WTC11 (cell line): ENCODE results near the gene ZNF827. TPM values are rescaled to one million over a fixed set of nuclear protein-coding genes. Genes with fewer than 3 reads are reported as not detected.

Source experiments
- ATAC-seq: fragments of 200-7000 bp; cut with Tn5 transposase; 2 replicates; pipeline ENCODE4 v1.10.0; 2021; ENCODE audit warnings: mild to moderate bottlenecking, moderate library complexity
- CTCF ChIA-PET: fragments of 300-600 bp; sonication (Branson Sonifier 250); formaldehyde crosslinking; loops from one replicate; lab custom pipeline; 2021; ENCODE audit warnings: antibody characterized with exemption; lab: Charles Lee
- POLR2A ChIA-PET: fragments of 350-600 bp; sonication (Branson Sonifier 250); formaldehyde crosslinking; loops from one replicate; lab custom pipeline; 2021; ENCODE audit warnings: antibody characterized with exemption; lab: Charles Lee
- DNase-seq: peaks from one replicate; pipeline ENCODE4 v3.0.0; 2021; ENCODE audit warnings: low spot score
- H3K27ac Mint-ChIP-seq: 2 replicates; pipeline ENCODE4 v1.8.0; 2021; ENCODE audit warnings: mixed read lengths
- H3K27me3 Mint-ChIP-seq: 2 replicates; pipeline ENCODE4 v1.8.0; 2021; ENCODE audit warnings: low read depth, mild to moderate bottlenecking, moderate library complexity, mixed read lengths
- H3K36me3 Mint-ChIP-seq: 2 replicates; pipeline ENCODE4 v1.8.0; 2021; ENCODE audit warnings: mixed read lengths
- H3K4me1 Mint-ChIP-seq: 2 replicates; pipeline ENCODE4 v1.8.0; 2022; ENCODE audit warnings: mixed read lengths
- H3K4me3 Mint-ChIP-seq: 2 replicates; pipeline ENCODE4 v1.8.0; 2021; ENCODE audit warnings: mild to moderate bottlenecking, moderate library complexity, mixed read lengths
- H3K9me3 Mint-ChIP-seq: 2 replicates; pipeline ENCODE4 v1.8.0; 2021; ENCODE audit warnings: mixed read lengths
- CREM ChIP-seq: sonication (generic); formaldehyde crosslinking; IDR thresholded peaks from 2 replicates; pipeline ENCODE4 v1.8.1; 2022; ENCODE audit warnings: mild to moderate bottlenecking, missing genetic modification reagents, moderate library complexity
- E2F5 ChIP-seq: sonication (generic); formaldehyde crosslinking; IDR thresholded peaks from 2 replicates; pipeline ENCODE4 v1.8.1; 2022; ENCODE audit warnings: mild to moderate bottlenecking, moderate library complexity, missing genetic modification reagents
- ELF4 ChIP-seq: sonication (generic); formaldehyde crosslinking; IDR thresholded peaks from 2 replicates; pipeline ENCODE4 v1.8.1; 2022; ENCODE audit warnings: low read depth, mild to moderate bottlenecking, moderate library complexity, missing genetic modification reagents
- ETV6 ChIP-seq: sonication (generic); formaldehyde crosslinking; IDR thresholded peaks from 2 replicates; pipeline ENCODE4 v1.8.1; 2022; ENCODE audit warnings: mild to moderate bottlenecking, missing genetic modification reagents
- FOXP1 ChIP-seq: sonication (generic); formaldehyde crosslinking; IDR thresholded peaks from 2 replicates; pipeline ENCODE4 v1.8.0; 2022; ENCODE audit warnings: missing genetic modification reagents, mild to moderate bottlenecking, moderate library complexity, borderline replicate concordance
- GRHL2 ChIP-seq: fragments of 250-450 bp; sonication (Bioruptor Pico); IDR thresholded peaks from 2 replicates; pipeline ENCODE4 v1.8.0; 2022; ENCODE audit warnings: mild to moderate bottlenecking, moderate library complexity; ENCODE audit not compliant: insufficient replicate concordance, severe bottlenecking
- IRF2 ChIP-seq: sonication (generic); formaldehyde crosslinking; IDR thresholded peaks from 2 replicates; pipeline ENCODE4 v1.8.0; 2022; ENCODE audit warnings: low read depth, missing genetic modification reagents, borderline replicate concordance
- MLX ChIP-seq: sonication (generic); formaldehyde crosslinking; IDR thresholded peaks from 2 replicates; pipeline ENCODE4 v1.8.1; 2023; ENCODE audit warnings: mild to moderate bottlenecking, missing genetic modification reagents, moderate library complexity
- NFATC4 ChIP-seq: fragments of 250-450 bp; sonication (Bioruptor Pico); IDR thresholded peaks from 2 replicates; pipeline ENCODE4 v1.9.0; 2021; ENCODE audit warnings: mild to moderate bottlenecking
- NFE2L1 ChIP-seq: sonication (generic); formaldehyde crosslinking; IDR thresholded peaks from 2 replicates; pipeline ENCODE4 v1.8.1; 2023; ENCODE audit warnings: missing genetic modification reagents
- NR3C1 ChIP-seq: sonication (generic); formaldehyde crosslinking; conservative IDR thresholded peaks from 2 replicates; pipeline ENCODE4 v1.8.1; 2023; ENCODE audit warnings: low read depth, mild to moderate bottlenecking, missing genetic modification reagents
- PREB ChIP-seq: sonication (generic); formaldehyde crosslinking; IDR thresholded peaks from 2 replicates; pipeline ENCODE4 v1.8.1; 2022; ENCODE audit warnings: mild to moderate bottlenecking, missing genetic modification reagents, moderate library complexity, borderline replicate concordance
- TEAD1 ChIP-seq: sonication (generic); formaldehyde crosslinking; IDR thresholded peaks from 2 replicates; pipeline ENCODE4 v1.8.0; 2022; ENCODE audit warnings: mild to moderate bottlenecking, missing genetic modification reagents
- USF1 ChIP-seq: sonication (generic); formaldehyde crosslinking; IDR thresholded peaks from 2 replicates; pipeline ENCODE4 v1.8.0; 2022; ENCODE audit warnings: mild to moderate bottlenecking, missing genetic modification reagents
- ZBTB43 ChIP-seq: sonication (generic); formaldehyde crosslinking; IDR thresholded peaks from 2 replicates; pipeline ENCODE4 v1.8.1; 2023; ENCODE audit warnings: mild to moderate bottlenecking, missing genetic modification reagents
- ZNF263 ChIP-seq: sonication (generic); formaldehyde crosslinking; IDR thresholded peaks from 2 replicates; pipeline ENCODE4 v1.8.1; 2022; ENCODE audit warnings: low read depth, mild to moderate bottlenecking, moderate library complexity, missing genetic modification reagents
- ZNF281 ChIP-seq: sonication (generic); formaldehyde crosslinking; IDR thresholded peaks from 2 replicates; pipeline ENCODE4 v1.8.0; 2023; ENCODE audit warnings: mild to moderate bottlenecking, missing genetic modification reagents
- ZNF416 ChIP-seq: fragments of 250-450 bp; sonication (Bioruptor Pico); IDR thresholded peaks from 2 replicates; pipeline ENCODE4 v1.9.0; 2021; ENCODE audit warnings: mild to moderate bottlenecking, inconsistent platforms
- ZNF532 ChIP-seq: fragments of 250-450 bp; sonication (Bioruptor Pico); IDR thresholded peaks from 2 replicates; pipeline ENCODE4 v1.9.0; 2021; ENCODE audit warnings: mild to moderate bottlenecking, borderline replicate concordance
- ZSCAN18 ChIP-seq: fragments of 250-450 bp; sonication (Bioruptor Pico); IDR thresholded peaks from 2 replicates; pipeline ENCODE4 v2.1.2; 2022; ENCODE audit warnings: mild to moderate bottlenecking, moderate library complexity
- total RNA-seq: library from RNA; stranded (reverse); gene quantifications from 3 replicates; pipeline ENCODE4 v1.2.3, GENCODE V29; 2021

The ZNF827 gene
- total RNA-seq, 1 experiment from 2014 or later: 25.6 TPM

- TF ChIP-seq ZNF281 (CRISPR knock-in tag) (no peak), ZBTB43 (CRISPR knock-in tag) (no peak), ZSCAN18 (no peak), TEAD1 (CRISPR knock-in tag) (no peak), MLX (CRISPR knock-in tag) (no peak), NR3C1 (CRISPR knock-in tag) (no peak), NFATC4 (CRISPR knock-in tag) (no peak), NFE2L1 (CRISPR knock-in tag) (no peak), CREM (CRISPR knock-in tag) (no peak)
These were observed 90.9 kb downstream of the ZNF827 start (continued) for GRCh38 chr4:145847764-145848163.

- H3K36me3 Mint-ChIP-seq: peaks cover 70% of the 10 kb centered on the region
- no peaks in the 10 kb centered on the region for H3K9me3 Mint-ChIP-seq
- ChIA-PET CTCF (interaction anchor here (1.4 kb wide), 1 partner anchor 43 kb away, joined by 4 read pairs; no protein-coding TSS in a partner anchor), POLR2A (interaction anchor here (0.7 kb wide), 1 partner anchor 104 kb away, joined by 3 read pairs; no protein-coding TSS in a partner anchor)
- DNase-seq (no peak), ATAC-seq (no peak)
- no peak overlapping the region for H3K4me3 Mint-ChIP-seq
- TF ChIP-seq FOXP1 (CRISPR knock-in tag) (no peak), ELF4 (CRISPR knock-in tag) (no peak), MLX (CRISPR knock-in tag) (no peak), ZNF263 (CRISPR knock-in tag) (no peak), IRF2 (CRISPR knock-in tag) (no peak), NR3C1 (CRISPR knock-in tag) (no peak), PREB (CRISPR knock-in tag) (no peak), ZNF532 (CRISPR knock-in tag) (no peak), E2F5 (CRISPR knock-in tag) (no peak), ZNF416 (CRISPR knock-in tag) (no peak), USF1 (CRISPR knock-in tag) (no peak), GRHL2 (CRISPR knock-in tag) (no peak), ETV6 (CRISPR knock-in tag) (no peak), TEAD1 (CRISPR knock-in tag) (no peak)
- H3K27me3 Mint-ChIP-seq: no peaks in the 10 kb centered on the region
- peak overlapping the region; percentile 68 for H3K27ac Mint-ChIP-seq
- peaks cover 42% of the 10 kb centered on the region for H3K4me1 Mint-ChIP-seq
These were observed 93.5 kb downstream of the ZNF827 start for GRCh38 chr4:145845118-145845517.
